ENCODE results near the gene VENTX.

DNA sequence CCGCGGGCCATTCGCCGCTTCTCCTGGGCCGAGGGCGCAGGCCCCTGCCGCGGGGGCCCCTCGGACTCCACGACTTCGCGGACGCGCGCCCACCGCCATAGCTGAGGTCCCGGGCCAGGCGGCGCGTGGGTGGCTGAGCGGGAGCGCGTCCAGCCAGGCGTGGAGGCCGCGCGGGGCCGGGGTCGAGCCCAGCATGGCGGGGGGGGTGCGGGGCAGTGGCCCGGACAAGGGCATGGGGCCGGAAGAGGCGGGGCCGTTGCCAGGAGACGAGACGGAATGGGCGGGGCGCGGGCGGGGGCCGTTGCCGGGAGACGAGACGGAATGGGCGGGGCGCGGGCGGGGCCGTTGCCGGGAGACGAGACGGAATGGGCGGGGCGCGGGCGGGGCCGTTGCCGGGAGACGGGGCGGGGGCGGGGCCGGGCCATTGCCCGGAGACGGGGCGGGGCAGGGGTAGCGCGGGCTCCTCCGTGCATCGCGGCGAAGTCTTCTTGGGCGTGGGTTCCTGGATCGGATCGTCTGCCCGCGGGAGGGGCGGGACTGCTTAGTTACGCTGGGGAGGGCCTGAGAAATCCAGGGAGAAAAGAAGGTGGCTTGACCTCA lies 24.2 kb downstream of the VENTX start:
- peak; percentile 60; the same call in 1 of the 2 replicates for TF ChIP-seq POLR2A (IDR thresholded peaks at IDR 0.05; ENCODE audit: low read depth, low read length)
- TF ChIP-seq POLR2AphosphoS5 (IDR thresholded peaks at IDR 0.05; ENCODE audit: low read depth, low read length) = no peak
